HG03354 (cell line): ENCODE data around the gene ZNF536.
"Not testable (repeated sequence)": the region's sequence is repeated elsewhere in the genome, so short reads cannot be mapped to it uniquely, and the experiment has no call there.

ENCODE experiments used
- ATAC-seq: cut with Tn5 transposase; IDR thresholded peaks from one replicate; pipeline ENCODE4 v1.9.1; 2021; ENCODE audit warnings: mild to moderate bottlenecking; ENCODE audit not compliant: unreplicated experiment, poor library complexity, severe bottlenecking

Gene ZNF536

DNA sequence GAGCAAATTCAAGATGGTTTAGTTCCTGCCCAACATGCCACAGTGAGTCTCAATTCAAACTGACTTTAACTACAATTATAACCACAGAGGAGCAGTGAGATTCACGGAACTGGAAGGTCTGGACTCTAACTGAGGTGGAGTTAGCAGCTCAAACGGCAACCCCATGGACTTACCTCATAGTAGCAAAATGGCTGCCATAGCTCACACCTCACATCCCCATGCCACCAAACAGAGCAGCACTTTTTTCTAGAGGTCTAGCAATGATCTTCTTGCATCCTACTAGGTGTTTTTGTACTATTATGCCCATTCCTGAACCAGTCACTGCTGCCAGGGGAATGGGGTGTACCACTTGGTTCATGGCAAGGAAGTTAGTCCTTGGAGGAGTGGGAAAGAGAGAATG lies 87.7 kb downstream of the ZNF536 start:
- no peak for ATAC-seq

DNA sequence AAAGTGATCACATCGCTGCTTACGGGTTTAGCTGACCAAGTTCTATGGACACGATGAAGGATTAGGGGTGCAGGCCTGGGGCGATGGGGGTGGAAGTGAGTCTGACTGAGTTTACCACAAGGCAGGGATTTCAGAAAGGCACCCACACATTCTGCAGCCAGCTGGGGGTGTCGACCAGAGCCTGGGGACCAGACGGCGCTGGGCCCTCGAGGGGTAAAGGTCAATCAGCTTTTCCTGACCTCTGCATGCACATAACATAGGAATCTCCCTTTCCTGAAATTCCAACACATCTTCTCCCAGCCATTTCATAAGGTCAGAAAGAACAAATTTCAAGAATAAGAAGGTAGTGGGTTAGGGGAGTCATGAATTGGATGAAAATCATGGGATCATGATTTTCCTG lies 92.0 kb downstream of the ZNF536 start:
- no peak for ATAC-seq

DNA sequence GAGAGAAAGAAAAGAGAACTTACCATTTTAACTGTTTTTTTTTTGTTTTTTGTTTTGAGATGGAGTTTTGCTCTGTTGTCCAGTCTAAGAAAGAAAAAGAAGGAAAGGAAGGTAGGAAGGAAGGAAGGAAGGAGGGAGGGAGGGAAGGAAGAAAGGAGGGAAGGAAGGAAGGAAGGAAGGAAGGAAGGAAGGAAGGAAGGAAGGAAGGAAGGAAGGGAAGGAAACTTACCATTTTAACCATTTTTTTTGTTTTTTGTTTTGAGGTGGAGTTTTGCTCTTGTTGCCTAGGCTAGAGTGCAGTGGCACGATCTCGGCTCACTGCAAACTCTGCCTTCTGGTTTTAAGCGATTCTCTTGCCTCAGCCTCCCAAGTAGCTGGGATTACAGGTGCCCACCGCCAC lies 94.4 kb downstream of the ZNF536 start:
- ATAC-seq: not testable (repeated sequence)

GRCh38 chr19:30467239-30467638 lies 95.1 kb downstream of the ZNF536 start:
- ATAC-seq: no peak

DNA sequence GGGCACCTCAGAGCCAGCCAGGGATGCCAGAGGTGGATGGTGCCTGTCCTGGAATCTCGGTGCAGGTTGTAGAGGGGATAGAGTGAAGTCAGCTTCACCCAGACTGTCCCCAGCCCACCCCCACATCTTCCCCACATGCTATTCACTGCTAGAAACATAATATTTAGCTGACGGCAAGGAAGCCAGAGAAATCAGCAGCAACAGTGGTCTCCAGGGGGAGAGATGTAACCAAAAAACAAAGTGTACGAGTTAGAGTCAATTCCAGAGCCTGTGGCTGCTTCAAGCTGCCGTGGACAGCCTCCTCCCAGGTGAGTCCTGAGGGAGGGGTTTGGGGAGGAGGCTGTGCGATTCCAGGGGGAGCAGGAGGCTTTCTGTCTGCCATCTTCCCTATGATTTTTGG lies 97.6 kb downstream of the ZNF536 start:
- no peak for ATAC-seq

DNA sequence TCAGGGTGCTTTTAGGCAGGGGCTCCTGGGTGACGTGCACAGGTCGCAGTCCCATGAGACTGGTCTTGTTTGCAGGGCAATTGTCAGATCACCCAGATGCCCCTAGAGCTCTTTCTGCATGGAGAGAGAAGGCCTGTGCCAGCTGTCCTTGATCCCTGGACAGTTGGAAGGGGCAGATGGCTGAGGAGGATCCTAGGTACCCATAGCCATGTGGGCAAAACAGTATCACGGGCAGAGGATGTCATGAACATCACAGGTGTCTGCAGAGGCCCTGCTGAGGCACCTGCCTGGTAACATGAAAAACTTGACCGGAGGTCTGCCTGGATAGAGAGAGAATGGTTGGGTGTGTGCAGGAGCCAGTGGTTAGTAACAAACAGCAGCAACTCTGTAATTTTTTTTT lies 99.3 kb downstream of the ZNF536 start:
- no peak for ATAC-seq

- no peak for ATAC-seq
Measured at GRCh38 chr19:30473334-30473867, 101.2 kb downstream of the ZNF536 start.

- no peak for ATAC-seq
Measured at GRCh38 chr19:30476997-30477396, 104.8 kb downstream of the ZNF536 start.

DNA sequence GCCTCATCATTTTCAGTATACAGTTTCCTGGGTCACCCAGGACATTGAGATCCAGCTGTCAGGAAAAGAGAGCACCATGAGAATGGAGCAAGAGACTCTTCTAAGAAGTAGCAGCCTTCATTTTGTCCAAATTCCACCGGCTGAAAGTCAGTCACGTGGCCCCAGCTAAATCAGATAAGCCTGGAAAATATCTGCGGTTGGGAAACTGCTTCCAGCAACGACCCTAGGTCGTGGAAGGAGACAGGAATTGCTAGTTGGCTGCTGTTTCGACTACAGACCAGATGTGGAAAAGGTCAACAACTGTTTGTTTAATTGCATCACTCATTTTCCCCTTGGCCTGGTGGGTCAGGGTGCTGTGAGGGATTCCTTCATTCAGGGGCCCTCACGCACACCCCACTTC lies 107.0 kb downstream of the ZNF536 start:
- no peak for ATAC-seq

DNA sequence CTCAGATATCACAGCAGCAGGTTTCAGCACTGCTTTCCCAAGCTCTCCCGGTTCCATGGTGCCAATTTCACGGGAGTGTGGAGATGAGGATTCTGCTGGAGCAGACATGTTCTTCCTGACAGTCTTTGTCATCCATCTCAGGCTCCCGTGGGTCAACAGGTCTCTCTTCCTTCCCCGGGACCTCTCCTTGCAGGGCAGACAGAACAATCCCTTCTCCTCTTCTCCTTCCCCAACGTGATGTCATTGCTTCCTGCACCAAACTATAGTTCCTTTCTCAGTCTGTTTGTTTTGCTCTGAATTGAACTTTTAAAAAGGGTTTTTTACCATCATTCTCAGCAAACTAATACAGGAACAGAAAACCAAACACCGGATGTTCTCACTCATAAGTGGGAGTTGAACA lies 107.9 kb downstream of the ZNF536 start:
- ATAC-seq: no peak

GRCh38 chr19:30481063-30481462 lies 108.9 kb downstream of the ZNF536 start:
- ATAC-seq: no peak

DNA sequence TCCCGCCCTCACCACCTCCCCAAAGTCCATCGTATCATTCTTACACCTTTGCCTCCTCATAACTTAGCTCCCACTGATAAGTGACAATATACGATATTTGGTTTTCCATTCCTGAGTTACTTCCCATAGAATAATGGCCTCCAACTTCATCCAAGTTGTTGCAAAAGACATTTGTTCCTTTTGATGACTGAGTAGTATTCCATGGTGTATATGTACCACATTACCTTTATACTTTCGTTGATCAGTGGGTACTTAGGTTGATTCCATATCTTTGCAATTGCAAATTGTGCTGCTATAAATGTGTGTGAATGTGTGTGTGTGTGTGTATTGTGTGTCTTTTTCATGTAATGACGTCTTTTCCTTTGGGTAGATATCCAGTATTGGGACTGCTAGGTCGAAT lies 109.6 kb downstream of the ZNF536 start:
- no peak for ATAC-seq

- ATAC-seq: no peak
Measured at GRCh38 chr19:30482956-30483355, 110.8 kb downstream of the ZNF536 start.

GRCh38 chr19:30486250-30486649 lies 114.1 kb downstream of the ZNF536 start:
- not testable (repeated sequence) for ATAC-seq

DNA sequence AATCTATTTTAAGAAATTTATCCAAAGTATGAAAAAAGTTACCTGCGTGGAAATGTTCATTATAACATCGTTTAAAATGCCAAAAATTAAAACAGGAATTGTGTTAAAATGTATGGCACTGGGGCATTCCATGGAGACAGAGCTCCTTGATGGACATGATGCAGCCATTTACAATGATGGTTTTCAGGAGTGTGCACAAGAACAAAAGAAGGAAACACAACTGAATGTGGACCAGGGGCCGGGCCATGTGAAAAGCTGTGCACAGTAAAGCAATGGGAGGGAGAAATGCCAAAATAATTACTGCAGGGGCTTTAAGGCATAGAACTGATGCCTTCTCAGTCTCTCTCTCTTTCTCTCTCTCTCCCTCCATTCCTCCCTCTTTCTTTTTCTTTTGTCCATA lies 115.0 kb downstream of the ZNF536 start:
- ATAC-seq: no peak

DNA sequence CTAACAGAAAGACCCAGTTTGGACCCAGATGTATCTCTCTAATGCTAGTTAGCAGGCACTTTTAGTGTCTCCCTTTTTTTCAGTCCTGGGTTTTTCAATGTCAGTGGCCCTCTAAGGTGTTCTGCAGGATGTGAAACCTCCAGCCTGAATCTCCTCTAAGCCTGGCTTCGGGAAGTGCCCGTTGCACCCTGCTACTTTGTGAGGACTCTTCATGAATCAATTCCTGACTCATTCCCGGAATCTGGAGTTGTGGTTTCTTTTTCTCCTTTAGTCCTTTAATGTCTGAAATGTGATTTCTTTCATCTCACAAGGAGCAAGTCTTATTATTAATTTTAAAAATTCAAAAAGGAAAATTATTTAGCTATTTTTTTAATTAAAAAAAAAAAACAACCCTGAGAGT lies 116.0 kb downstream of the ZNF536 start:
- no peak for ATAC-seq

- ATAC-seq: no peak
Measured at GRCh38 chr19:30490760-30491159, 118.6 kb downstream of the ZNF536 start.

DNA sequence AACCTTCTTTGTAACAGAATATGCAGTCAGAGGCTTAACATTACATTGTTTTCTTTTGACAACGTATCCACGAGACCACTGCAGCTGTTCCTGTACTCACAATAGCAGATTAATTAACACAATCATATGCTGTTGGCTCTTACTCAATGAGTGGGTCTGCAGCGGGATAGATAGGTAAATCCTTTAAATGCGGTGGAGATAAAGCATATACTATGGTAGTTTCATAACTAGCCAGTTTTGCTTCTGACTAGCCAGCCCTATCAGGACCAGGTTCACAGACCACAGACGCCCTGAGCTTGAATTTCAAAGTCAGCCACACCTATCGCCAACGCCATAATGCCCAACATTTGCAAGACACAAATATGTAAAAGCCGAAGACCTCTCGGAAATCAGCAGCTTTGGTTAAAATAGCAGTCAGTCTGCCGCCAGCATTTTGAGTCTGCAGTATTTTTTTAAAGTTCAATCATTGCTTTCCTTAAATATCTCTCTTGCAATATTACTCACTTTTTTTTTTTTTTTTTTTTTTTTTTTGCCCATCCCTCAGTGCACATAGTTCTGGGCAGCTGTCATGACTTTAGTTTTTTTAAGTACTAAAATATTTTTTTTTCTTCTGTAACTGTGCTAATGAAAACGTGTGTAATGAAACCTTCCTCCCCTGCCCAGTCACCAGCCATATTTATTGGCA lies 120.5 kb downstream of the ZNF536 start:
- ATAC-seq: no peak

- ATAC-seq: no peak
Measured at GRCh38 chr19:30497034-30497433, 124.8 kb downstream of the ZNF536 start.

DNA sequence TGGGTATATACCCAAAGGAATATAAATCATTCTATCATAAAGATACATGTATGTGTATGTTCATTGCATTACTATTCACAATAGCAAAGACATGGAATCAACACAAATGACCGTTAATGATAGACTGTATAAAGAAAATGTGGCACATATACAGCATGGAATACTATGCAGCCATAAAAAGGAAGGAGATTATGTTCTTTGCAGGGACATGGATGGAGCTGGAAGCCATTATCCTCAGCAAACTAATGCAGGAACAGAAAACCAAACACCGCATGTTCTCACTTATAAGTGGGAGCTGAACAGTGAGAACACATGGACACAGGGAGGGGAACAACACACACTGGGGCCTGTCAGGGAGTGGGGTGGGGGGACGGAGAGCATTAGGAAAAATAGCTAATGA lies 125.9 kb downstream of the ZNF536 start:
- ATAC-seq: not testable (repeated sequence)

GRCh38 chr19:30498707-30499106 lies 126.5 kb downstream of the ZNF536 start:
- no peak for ATAC-seq

DNA sequence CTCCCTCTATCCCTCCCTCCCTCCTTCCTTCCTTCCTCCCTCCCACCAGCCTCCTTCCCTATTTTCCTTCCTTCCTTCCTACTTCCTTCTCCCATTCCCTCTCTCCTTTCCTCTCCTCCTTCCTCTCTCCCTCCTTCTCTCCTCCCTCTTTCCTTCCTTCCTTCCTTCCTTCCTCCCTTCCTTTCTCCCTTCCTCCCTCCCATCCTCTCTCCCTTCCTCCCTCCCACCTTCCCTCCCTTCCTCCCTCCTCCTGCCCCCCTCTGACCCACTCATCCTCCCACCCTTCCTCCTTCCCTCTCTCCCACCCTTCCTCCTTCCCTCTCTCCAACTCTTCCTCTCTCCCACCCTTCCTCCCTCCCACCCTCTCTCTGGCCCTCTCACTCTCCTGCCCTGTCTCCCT lies 132.1 kb downstream of the ZNF536 start:
- no peak for ATAC-seq
